HL-60 (cell line): ENCODE measurements around the gene TTC21A.

ENCODE experiments used
- GABPA ChIP-seq: IDR thresholded peaks from 2 replicates; pipeline ENCODE4 v1.6.1; 2012; ENCODE audit warnings: low read depth
- REST ChIP-seq: IDR thresholded peaks from 2 replicates; pipeline ENCODE4 v1.6.1; 2012; ENCODE audit warnings: low read depth; ENCODE audit not compliant: insufficient replicate concordance
- SPI1 ChIP-seq: IDR thresholded peaks from 2 replicates; pipeline ENCODE4 v1.6.1; 2012; ENCODE audit warnings: low read depth, mild to moderate bottlenecking, borderline replicate concordance
- TF ChIP-seq, protein P1 (sequence below): IDR thresholded peaks from one replicate; pipeline ENCODE4 v1.5.1; 2011; ENCODE audit warnings: low read length, control low read depth, inconsistent platforms; ENCODE audit not compliant: insufficient read depth

GRCh38 chr3:39088456-39088855, 19.0 kb upstream of the TTC21A start:
- TF ChIP-seq, protein P1, sequence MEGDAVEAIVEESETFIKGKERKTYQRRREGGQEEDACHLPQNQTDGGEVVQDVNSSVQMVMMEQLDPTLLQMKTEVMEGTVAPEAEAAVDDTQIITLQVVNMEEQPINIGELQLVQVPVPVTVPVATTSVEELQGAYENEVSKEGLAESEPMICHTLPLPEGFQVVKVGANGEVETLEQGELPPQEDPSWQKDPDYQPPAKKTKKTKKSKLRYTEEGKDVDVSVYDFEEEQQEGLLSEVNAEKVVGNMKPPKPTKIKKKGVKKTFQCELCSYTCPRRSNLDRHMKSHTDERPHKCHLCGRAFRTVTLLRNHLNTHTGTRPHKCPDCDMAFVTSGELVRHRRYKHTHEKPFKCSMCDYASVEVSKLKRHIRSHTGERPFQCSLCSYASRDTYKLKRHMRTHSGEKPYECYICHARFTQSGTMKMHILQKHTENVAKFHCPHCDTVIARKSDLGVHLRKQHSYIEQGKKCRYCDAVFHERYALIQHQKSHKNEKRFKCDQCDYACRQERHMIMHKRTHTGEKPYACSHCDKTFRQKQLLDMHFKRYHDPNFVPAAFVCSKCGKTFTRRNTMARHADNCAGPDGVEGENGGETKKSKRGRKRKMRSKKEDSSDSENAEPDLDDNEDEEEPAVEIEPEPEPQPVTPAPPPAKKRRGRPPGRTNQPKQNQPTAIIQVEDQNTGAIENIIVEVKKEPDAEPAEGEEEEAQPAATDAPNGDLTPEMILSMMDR = no peak
- TF ChIP-seq GABPA (no peak), REST (no peak), SPI1 (no peak)
